Choroid plexus epithelial cell (primary cell): ENCODE results near the gene FAM229B.

Experiments used
- DNase-seq: peaks from one replicate; pipeline ENCODE4 v3.0.0-alpha.2; 2010; ENCODE audit warnings: low read depth
- H3K4me3 ChIP-seq: 2 replicates; pipeline ENCODE4 v1.5.1; 2011; ENCODE audit warnings: low read depth, mild to moderate bottlenecking, control low read depth, low read length, moderate library complexity
- CTCF ChIP-seq: conservative IDR thresholded peaks from 2 replicates; pipeline ENCODE4 v1.5.1; 2011; ENCODE audit warnings: low read depth, mild to moderate bottlenecking, control low read depth, inconsistent platforms, low read length, moderate library complexity

Gene FAM229B

GRCh38 chr6:112118034-112118433, 30.6 kb downstream of the FAM229B start:
- H3K4me3 ChIP-seq = no peak overlapping the region
- TF ChIP-seq CTCF = no peak
- peak; percentile 16 for DNase-seq

- no peak for DNase-seq
- TF ChIP-seq CTCF = no peak
- H3K4me3 ChIP-seq = no peak overlapping the region
Measured at GRCh38 chr6:112122756-112123155, 35.4 kb downstream of the FAM229B start.

GRCh38 chr6:112123982-112124381, 36.6 kb downstream of the FAM229B start:
- DNase-seq = no peak
- no peak for TF ChIP-seq CTCF
- H3K4me3 ChIP-seq = no peak overlapping the region

- H3K4me3 ChIP-seq = no peak overlapping the region
- DNase-seq = no peak
- TF ChIP-seq CTCF = no peak
Measured at GRCh38 chr6:112128208-112128607, 40.8 kb downstream of the FAM229B start.

GRCh38 chr6:112130878-112131277, 43.5 kb downstream of the FAM229B start:
- TF ChIP-seq CTCF = no peak
- no peak overlapping the region for H3K4me3 ChIP-seq
- no peak for DNase-seq

GRCh38 chr6:112139052-112139451, 51.7 kb downstream of the FAM229B start:
- no peak overlapping the region for H3K4me3 ChIP-seq
- TF ChIP-seq CTCF = no peak

GRCh38 chr6:112141707-112142106, 54.3 kb downstream of the FAM229B start:
- no peak for TF ChIP-seq CTCF
- no peak for DNase-seq
- H3K4me3 ChIP-seq = no peak overlapping the region

More at GRCh38 chr6:112139052-112139451, 51.7 kb downstream of the FAM229B start:
- DNase-seq = no peak
